Parathyroid adenoma (tissue), 2 donors: ENCODE measurements around the gene UNC119.

ENCODE experiments used
- H2AFZ ChIP-seq: fragments of 300-600 bp; sonication (generic); one replicate; pipeline ENCODE4 v1.7.0; 2017; ENCODE audit warnings: antibody characterized with exemption, mild to moderate bottlenecking
- H3K27ac ChIP-seq: fragments of 300-600 bp; sonication (generic); one replicate; pipeline ENCODE4 v1.7.0; 2017
- H3K27me3 ChIP-seq: fragments of 300-600 bp; sonication (generic); one replicate; pipeline ENCODE4 v1.7.0; 2017; ENCODE audit warnings: low read length; ENCODE audit not compliant: control insufficient read depth, insufficient read depth
- H3K36me3 ChIP-seq: fragments of 300-600 bp; sonication (generic); one replicate; pipeline ENCODE4 v1.7.0; 2017; ENCODE audit warnings: low read length; ENCODE audit not compliant: control insufficient read depth, insufficient read depth
- H3K4me1 ChIP-seq: fragments of 300-600 bp; sonication (generic); one replicate; pipeline ENCODE4 v1.7.0; 2017; ENCODE audit warnings: control low read depth
- H3K4me2 ChIP-seq: fragments of 300-600 bp; sonication (generic); one replicate; pipeline ENCODE4 v1.7.0; 2017; ENCODE audit warnings: low read length
- H3K4me3 ChIP-seq: fragments of 300-600 bp; sonication (generic); one replicate; pipeline ENCODE4 v1.7.0; 2017; ENCODE audit warnings: low read depth, low read length
- H3K79me2 ChIP-seq: fragments of 300-600 bp; sonication (generic); one replicate; pipeline ENCODE4 v1.7.0; 2017; ENCODE audit warnings: control low read depth
- H3K9ac ChIP-seq: fragments of 300-600 bp; sonication (generic); one replicate; pipeline ENCODE4 v1.7.0; 2017; ENCODE audit warnings: mild to moderate bottlenecking
- H3K9me3 ChIP-seq: fragments of 300-600 bp; sonication (generic); one replicate; pipeline ENCODE4 v1.7.0; 2017; ENCODE audit warnings: low read length; ENCODE audit not compliant: control insufficient read depth
- TF ChIP-seq, protein P1 (sequence below): fragments of 300-600 bp; sonication (generic); IDR thresholded peaks from one replicate; pipeline ENCODE4 v1.7.0; 2017; ENCODE audit warnings: antibody characterized with exemption, mild to moderate bottlenecking
- donor health status: primary hyperparathyroidism.

UNC119 gene

DNA sequence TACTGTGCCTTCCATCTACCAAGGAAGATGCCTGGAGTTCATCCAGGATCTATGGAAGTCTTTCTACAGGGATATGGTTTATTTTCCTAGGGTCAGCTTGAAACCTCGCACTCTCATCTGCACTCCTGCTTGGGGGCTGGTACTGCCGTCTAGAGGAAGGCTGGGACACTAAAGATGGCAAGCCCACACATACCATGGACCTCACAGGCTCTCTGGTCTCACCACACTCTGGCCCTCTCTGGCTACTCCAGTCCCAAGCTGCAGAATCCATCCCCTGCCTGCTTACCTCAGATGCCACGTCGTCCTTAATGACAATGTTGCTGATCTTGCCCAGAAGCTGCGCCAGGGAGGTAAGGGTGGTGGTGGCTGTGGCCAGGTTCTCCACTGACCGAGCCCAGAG, 2.1 kb upstream of the UNC119 start:
- Histone ChIP-seq H3K4me1 (peaks cover 7% of the 10 kb centered on the region), H3K36me3 (no peaks in the 10 kb centered on the region), H3K27me3 (no peaks in the 10 kb centered on the region), H3K9me3 (no peaks in the 10 kb centered on the region), H3K9ac (no peak overlapping the region), H3K4me2 (no peak overlapping the region), H3K27ac (no peak overlapping the region), H3K79me2 (no peaks in the 10 kb centered on the region), H2AFZ (no peak overlapping the region), H3K4me3 (no peak overlapping the region)
- TF ChIP-seq, protein P1, sequence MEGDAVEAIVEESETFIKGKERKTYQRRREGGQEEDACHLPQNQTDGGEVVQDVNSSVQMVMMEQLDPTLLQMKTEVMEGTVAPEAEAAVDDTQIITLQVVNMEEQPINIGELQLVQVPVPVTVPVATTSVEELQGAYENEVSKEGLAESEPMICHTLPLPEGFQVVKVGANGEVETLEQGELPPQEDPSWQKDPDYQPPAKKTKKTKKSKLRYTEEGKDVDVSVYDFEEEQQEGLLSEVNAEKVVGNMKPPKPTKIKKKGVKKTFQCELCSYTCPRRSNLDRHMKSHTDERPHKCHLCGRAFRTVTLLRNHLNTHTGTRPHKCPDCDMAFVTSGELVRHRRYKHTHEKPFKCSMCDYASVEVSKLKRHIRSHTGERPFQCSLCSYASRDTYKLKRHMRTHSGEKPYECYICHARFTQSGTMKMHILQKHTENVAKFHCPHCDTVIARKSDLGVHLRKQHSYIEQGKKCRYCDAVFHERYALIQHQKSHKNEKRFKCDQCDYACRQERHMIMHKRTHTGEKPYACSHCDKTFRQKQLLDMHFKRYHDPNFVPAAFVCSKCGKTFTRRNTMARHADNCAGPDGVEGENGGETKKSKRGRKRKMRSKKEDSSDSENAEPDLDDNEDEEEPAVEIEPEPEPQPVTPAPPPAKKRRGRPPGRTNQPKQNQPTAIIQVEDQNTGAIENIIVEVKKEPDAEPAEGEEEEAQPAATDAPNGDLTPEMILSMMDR = peak; percentile 11

DNA sequence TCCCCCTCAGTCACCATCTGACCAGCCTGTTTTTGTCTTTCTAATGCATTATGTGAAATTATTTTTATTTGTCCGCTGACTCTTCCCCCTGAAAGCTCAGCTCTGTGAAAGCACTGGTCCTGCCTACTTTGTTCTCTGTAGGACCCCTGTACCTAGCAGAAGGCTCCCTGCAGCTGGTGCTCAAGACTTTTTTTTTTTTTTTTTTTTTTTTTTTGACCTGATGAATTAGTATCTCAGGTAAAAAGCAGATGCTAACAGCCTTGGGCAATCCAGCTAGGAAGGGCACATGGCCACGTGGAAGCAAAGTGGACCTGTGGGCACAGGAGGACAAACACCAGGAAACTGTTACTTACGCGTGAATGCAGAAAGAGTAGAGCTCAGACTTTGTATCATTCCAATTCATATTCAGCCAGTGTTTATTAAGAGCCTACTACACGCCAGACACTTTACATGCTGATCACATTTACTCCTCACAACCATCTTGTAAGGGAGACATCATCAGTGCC, 629 bp upstream of the UNC119 start:
- no peak overlapping the region for H3K9ac ChIP-seq
- TF ChIP-seq, protein P1 = no peak
- H3K4me1 ChIP-seq = peaks cover 7% of the 10 kb centered on the region
- H2AFZ ChIP-seq = no peak overlapping the region
- no peaks in the 10 kb centered on the region for H3K27me3 ChIP-seq
- no peak overlapping the region for H3K4me3 ChIP-seq
- H3K27ac ChIP-seq = no peak overlapping the region
- H3K36me3 ChIP-seq = no peaks in the 10 kb centered on the region
- no peaks in the 10 kb centered on the region for H3K9me3 ChIP-seq
- peak overlapping the region; percentile 87 for H3K4me2 ChIP-seq
- H3K79me2 ChIP-seq = no peaks in the 10 kb centered on the region

DNA sequence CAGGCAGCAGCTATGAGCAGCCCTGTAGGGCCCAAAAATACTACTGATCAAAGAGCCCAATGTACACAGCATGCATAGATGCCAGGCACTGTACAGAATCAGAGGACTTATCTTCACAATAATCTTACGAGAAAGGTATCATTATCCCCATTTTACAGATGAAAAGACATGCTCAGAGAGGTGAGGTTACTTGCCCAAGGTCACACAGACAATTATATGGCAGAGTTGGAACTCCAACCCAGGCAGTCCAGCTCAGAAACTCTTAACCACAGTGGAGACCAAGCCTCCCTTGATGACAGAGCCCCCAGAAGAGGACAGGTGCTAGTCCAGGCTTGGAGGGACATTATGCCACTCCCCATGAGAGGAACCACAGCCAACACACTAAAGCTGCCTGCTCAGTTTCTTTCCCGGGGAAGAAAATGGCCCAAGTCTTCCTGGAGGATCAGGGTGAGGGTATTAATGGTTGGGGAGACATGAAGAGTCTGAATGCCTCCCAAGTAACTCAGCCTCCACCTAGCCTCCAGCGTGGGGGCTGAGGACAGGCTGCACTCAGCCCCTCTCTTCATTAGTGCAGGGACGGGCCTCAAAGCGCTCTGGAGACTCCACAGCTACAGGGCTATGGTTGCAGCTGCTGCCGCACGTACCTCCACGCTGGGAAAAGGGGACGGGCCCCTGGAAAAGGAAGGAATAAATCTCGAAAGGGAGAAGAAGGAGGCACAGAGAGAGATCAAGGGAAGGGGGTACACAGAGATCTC, 826 bp downstream of the UNC119 start:
- H3K4me2 ChIP-seq = peak overlapping the region; percentile 87
- no peaks in the 10 kb centered on the region for H3K27me3 ChIP-seq
- H3K9me3 ChIP-seq = no peaks in the 10 kb centered on the region
- no peaks in the 10 kb centered on the region for H3K36me3 ChIP-seq
- no peaks in the 10 kb centered on the region for H3K79me2 ChIP-seq
- peak overlapping the region; percentile 91 for H2AFZ ChIP-seq
- peak overlapping the region; percentile 71 for H3K4me3 ChIP-seq
- TF ChIP-seq, protein P1 = no peak
- peaks cover 7% of the 10 kb centered on the region for H3K4me1 ChIP-seq
- H3K27ac ChIP-seq = peak overlapping the region; percentile 19
- no peak overlapping the region for H3K9ac ChIP-seq

DNA sequence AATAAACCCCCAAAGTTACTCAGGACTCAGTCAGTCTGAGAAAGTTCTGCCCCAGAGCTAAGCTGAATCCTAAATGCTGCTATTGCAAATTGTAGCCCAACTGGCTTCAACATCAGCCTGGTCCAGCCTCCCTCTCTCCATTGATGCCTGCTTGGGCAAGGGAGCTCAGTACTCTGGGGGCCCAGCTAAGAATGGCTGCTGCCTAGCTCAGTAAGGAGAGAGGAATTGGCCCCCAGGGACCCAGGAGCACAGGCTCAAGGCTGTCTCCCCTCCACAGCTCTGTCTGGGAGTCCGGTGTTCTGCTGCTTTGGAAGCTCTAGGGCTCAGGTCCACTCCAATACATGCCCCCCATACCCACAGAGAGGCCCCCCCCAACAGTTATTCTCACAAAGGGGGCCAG, 1.6 kb downstream of the UNC119 start:
- H2AFZ ChIP-seq = no peak overlapping the region
- H3K4me1 ChIP-seq = peaks cover 7% of the 10 kb centered on the region
- no peaks in the 10 kb centered on the region for H3K36me3 ChIP-seq
- no peaks in the 10 kb centered on the region for H3K79me2 ChIP-seq
- no peak overlapping the region for H3K27ac ChIP-seq
- no peak overlapping the region for H3K4me3 ChIP-seq
- no peak overlapping the region for H3K4me2 ChIP-seq
- TF ChIP-seq, protein P1 = no peak
- H3K9me3 ChIP-seq = no peaks in the 10 kb centered on the region
- H3K9ac ChIP-seq = no peak overlapping the region
- H3K27me3 ChIP-seq = no peaks in the 10 kb centered on the region
